HCEC 1CT (cell line): Measurements from ENCODE around the gene APBA3.

ENCODE experiments used
- DNase-seq: peaks from one replicate; pipeline ENCODE4 v3.0.0-alpha.2; 2017

The APBA3 gene

DNA sequence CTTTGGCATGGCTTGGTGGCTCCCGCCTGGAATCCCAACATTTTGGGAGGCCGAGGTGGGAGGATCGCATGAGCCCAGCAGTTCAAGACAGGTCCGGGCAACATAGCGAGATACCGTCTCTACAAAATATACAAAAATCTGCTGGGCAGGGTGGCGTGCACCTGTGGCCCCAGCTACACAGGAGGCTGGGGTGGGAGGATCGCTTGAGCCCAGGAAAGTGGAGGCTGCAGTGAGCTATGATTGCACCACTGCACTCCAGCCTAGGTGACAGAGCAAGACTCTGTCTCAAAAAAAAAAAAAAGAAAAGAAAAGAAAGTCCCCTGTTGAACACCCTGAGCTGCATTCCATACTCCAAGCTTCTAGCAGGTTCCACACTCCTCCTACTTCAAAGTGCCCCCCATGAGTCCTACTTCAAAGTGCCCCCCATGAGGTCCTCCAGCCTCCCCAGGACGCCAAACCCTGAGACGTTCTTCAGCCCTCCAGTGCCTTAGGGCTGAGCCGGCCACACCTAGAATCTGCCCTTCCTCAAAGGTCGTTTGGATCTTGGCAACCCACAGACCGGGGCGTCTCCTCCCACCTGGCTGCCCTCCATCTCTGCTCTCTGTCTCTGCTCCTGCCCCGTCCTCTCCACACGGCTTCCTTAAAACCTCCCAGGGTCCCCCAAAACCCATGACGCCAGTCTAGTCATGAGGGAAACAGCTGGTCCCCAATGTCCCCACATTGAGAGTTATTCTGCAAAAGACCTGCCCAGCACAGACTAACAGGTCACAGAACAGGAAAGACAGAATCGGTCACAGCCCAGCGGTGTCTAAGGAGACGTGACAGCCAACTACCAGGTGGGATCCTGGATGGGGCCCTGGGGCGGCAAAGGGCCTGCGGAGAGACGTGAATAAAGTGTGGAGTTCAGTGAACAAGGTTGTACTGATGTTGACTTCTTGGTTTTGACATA, 48.6 kb downstream of the APBA3 start:
- no peak for DNase-seq

GRCh38 chr19:3710265-3710812, 51.2 kb downstream of the APBA3 start:
- DNase-seq, result no peak

DNA sequence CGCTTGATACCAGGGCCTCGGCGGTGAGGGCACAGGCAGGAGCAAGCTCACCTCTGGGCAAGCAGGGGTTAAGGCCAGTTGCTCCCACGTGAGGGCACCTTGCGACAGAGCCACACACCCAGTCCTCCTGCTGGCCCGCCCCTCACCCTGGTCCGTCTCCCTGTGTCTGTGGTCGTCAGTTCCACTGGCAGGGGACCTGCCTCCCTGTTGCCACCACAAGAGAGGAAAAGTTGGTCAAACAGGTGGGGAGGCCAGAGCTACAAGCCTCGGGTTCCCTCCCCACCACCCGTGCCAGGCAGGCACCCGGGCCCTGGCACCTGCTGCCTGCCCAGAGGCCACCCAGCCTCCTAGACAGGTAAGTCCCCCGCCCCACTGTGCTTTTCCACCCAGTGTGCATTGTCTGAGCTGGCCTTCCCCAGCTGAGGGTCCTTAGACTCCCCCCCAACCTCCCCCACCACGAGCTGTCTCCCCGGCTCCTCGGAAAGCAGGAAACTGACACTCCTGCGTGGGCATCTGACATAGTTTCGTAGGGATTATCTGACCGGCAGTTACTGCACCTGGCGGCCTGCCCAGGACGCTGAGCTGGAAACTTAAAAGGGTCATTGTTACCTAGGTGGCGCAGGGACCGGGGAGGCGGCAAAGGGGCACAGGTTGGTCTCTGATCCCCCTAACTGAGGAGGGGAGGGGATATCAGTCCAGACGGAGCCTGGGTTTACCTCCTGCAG, 53.1 kb downstream of the APBA3 start, which contains the start of gene TJP3:
TJP3 (plus strand) TSS at position 178 of the 725 bp plus-strand sequence. CDS start 20,049 bp downstream, outside the sequence.
- DNase-seq, result no peak

GRCh38 chr19:3707868-3708206, 53.7 kb downstream of the APBA3 start:
- DNase-seq, result no peak

- no peak for DNase-seq
Observed at GRCh38 chr19:3701200-3701599, 60.3 kb downstream of the APBA3 start.
